Immature natural killer cell (primary cell): ENCODE measurements around the gene AS3MT. TPM values are rescaled to one million over a fixed set of nuclear protein-coding genes. Genes with fewer than 3 reads are reported as not detected.
"Not testable (repeated sequence)": the region's sequence is repeated elsewhere in the genome, so short reads cannot be mapped to it uniquely, and the experiment has no call there.

ENCODE experiments used
- DNase-seq, 3 donors: peaks; one replicate each; pipeline ENCODE4 v3.0.0; 2022; ENCODE audit warnings: mixed read lengths in 1 of 3
- H3K27ac Mint-ChIP-seq, 6 donors: one replicate each; pipeline ENCODE4 v1.8.0; 2020; ENCODE audit warnings: mixed read lengths in 6 of 6, mild to moderate bottlenecking in 5 of 6, inconsistent platforms in 4 of 6, moderate library complexity in 3 of 6
- H3K27me3 Mint-ChIP-seq, 3 donors: one replicate each; pipeline ENCODE4 v1.8.0; 2020 to 2021; ENCODE audit warnings: low read depth in 3 of 3, mild to moderate bottlenecking in 3 of 3, mixed read lengths in 3 of 3, moderate library complexity in 3 of 3, inconsistent platforms in 1 of 3
- H3K36me3 Mint-ChIP-seq, 3 donors: one replicate each; pipeline ENCODE4 v1.8.0; 2020; ENCODE audit warnings: mixed read lengths in 3 of 3, inconsistent platforms in 2 of 3, mild to moderate bottlenecking in 2 of 3
- H3K4me1 Mint-ChIP-seq, 2 donors: one replicate each; pipeline ENCODE4 v1.8.0; 2020; ENCODE audit warnings: inconsistent platforms in 2 of 2, mild to moderate bottlenecking in 2 of 2, mixed read lengths in 2 of 2, moderate library complexity in 1 of 2
- H3K4me3 Mint-ChIP-seq, 5 donors: one replicate each; pipeline ENCODE4 v1.8.0; 2020; ENCODE audit warnings: mild to moderate bottlenecking in 5 of 5, mixed read lengths in 5 of 5, inconsistent platforms in 3 of 5, moderate library complexity in 3 of 5
- H3K9me3 Mint-ChIP-seq, 6 donors: one replicate each; pipeline ENCODE4 v1.8.0; 2020; ENCODE audit warnings: mild to moderate bottlenecking in 6 of 6, mixed read lengths in 6 of 6, inconsistent platforms in 4 of 6, moderate library complexity in 3 of 6
- polyA plus RNA-seq, 3 donors: library from polyadenylated mRNA; unstranded; fragments of 300-500 nt; fragmentation: Illumina TruSeq; gene quantifications; one replicate each; pipeline ENCODE4 v1.2.3, GENCODE V29; 2021

AS3MT gene
- under 1 TPM in 1 of 3 donors, not detected in 2; 0.30 TPM for polyA plus RNA-seq

GRCh38 chr10:102869258-102870198 is at the start of gene AS3MT:
Gene AS3MT, plus strand, starts transcription at chr10:102869470. Its CDS starts 123 bp downstream, at chr10:102869593.
- no peaks in the 10 kb centered on the region for H3K9me3 Mint-ChIP-seq
- peaks cover 8 to 24% (median 10%) of the 10 kb centered on the region in 3 donors for H3K36me3 Mint-ChIP-seq
- H3K4me1 Mint-ChIP-seq: peaks cover 7 to 8% of the 10 kb centered on the region in 2 donors
- DNase-seq: no peak
- peaks cover 0 to 12% (median 5%) of the 10 kb centered on the region in 3 donors for H3K27me3 Mint-ChIP-seq
- H3K4me3 Mint-ChIP-seq: peak within 1 kb of the TSS in 4 of 5 donors; percentile 20 to 52 (median 44)
- no peak within 1 kb of the TSS for H3K27ac Mint-ChIP-seq

GRCh38 chr10:102820008-102820407 is 49.3 kb upstream of the AS3MT start:
- H3K4me1 Mint-ChIP-seq: peaks cover 14 to 28% of the 10 kb centered on the region in 2 donors
- H3K27me3 Mint-ChIP-seq, H3K4me3 Mint-ChIP-seq, DNase-seq, H3K9me3 Mint-ChIP-seq, H3K36me3 Mint-ChIP-seq, H3K27ac Mint-ChIP-seq: not testable (repeated sequence)

GRCh38 chr10:102822222-102822621 is 47.0 kb upstream of the AS3MT start:
- peaks cover 0 to 1% (median 0%) of the 10 kb centered on the region in 3 donors for H3K27me3 Mint-ChIP-seq
- H3K4me1 Mint-ChIP-seq: peaks cover 2 to 12% of the 10 kb centered on the region in 2 donors
- no peaks in the 10 kb centered on the region for H3K36me3 Mint-ChIP-seq
- H3K4me3 Mint-ChIP-seq: no peak overlapping the region
- H3K27ac Mint-ChIP-seq: no peak overlapping the region
- H3K9me3 Mint-ChIP-seq: no peaks in the 10 kb centered on the region
- DNase-seq: no peak

- H3K36me3 Mint-ChIP-seq: no peaks in the 10 kb centered on the region
- peaks cover 0 to 3% of the 10 kb centered on the region in 2 donors for H3K4me1 Mint-ChIP-seq
- no peak overlapping the region for H3K4me3 Mint-ChIP-seq
- no peak overlapping the region for H3K27ac Mint-ChIP-seq
- H3K9me3 Mint-ChIP-seq: no peaks in the 10 kb centered on the region
- H3K27me3 Mint-ChIP-seq: peaks cover 0 to 1% (median 0%) of the 10 kb centered on the region in 3 donors
- DNase-seq: no peak
Observed at GRCh38 chr10:102824664-102825063, 44.6 kb upstream of the AS3MT start.

- no peak overlapping the region for H3K4me3 Mint-ChIP-seq
- H3K4me1 Mint-ChIP-seq: no peaks in the 10 kb centered on the region
- DNase-seq: no peak
- H3K9me3 Mint-ChIP-seq: no peaks in the 10 kb centered on the region
- peaks cover 0 to 5% (median 4%) of the 10 kb centered on the region in 3 donors for H3K36me3 Mint-ChIP-seq
- peaks cover 0 to 6% (median 0%) of the 10 kb centered on the region in 3 donors for H3K27me3 Mint-ChIP-seq
- no peak overlapping the region for H3K27ac Mint-ChIP-seq
Observed at GRCh38 chr10:102826148-102826796, 43.0 kb upstream of the AS3MT start.

- H3K4me1 Mint-ChIP-seq: no peaks in the 10 kb centered on the region
Observed at GRCh38 chr10:102827597-102827975, 41.7 kb upstream of the AS3MT start.

GRCh38 chr10:102831322-102832071 is 37.8 kb upstream of the AS3MT start:
- peaks cover 0 to 5% (median 4%) of the 10 kb centered on the region in 3 donors for H3K36me3 Mint-ChIP-seq
- no peaks in the 10 kb centered on the region for H3K4me1 Mint-ChIP-seq
- DNase-seq: no peak
- H3K4me3 Mint-ChIP-seq: no peak overlapping the region
- H3K9me3 Mint-ChIP-seq: no peaks in the 10 kb centered on the region
- H3K27me3 Mint-ChIP-seq: peaks cover 0 to 7% (median 0%) of the 10 kb centered on the region in 3 donors
- H3K27ac Mint-ChIP-seq: peak overlapping the region in 2 of 6 donors; percentile 19 to 29

More at GRCh38 chr10:102827597-102827975, 41.7 kb upstream of the AS3MT start:
- DNase-seq: no peak
- H3K27ac Mint-ChIP-seq: no peak overlapping the region
- H3K27me3 Mint-ChIP-seq: peaks cover 0 to 6% (median 0%) of the 10 kb centered on the region in 3 donors
- H3K9me3 Mint-ChIP-seq: no peaks in the 10 kb centered on the region
- peaks cover 0 to 5% (median 4%) of the 10 kb centered on the region in 3 donors for H3K36me3 Mint-ChIP-seq
- H3K4me3 Mint-ChIP-seq: no peak overlapping the region

GRCh38 chr10:102832248-102832647 is 37.0 kb upstream of the AS3MT start:
- Mint-ChIP-seq H3K4me3 (no peak overlapping the region), H3K4me1 (no peaks in the 10 kb centered on the region), H3K27me3 (peaks cover 0 to 7% (median 0%) of the 10 kb centered on the region in 3 donors), H3K36me3 (peaks cover 0 to 5% (median 4%) of the 10 kb centered on the region in 3 donors), H3K9me3 (peaks cover 0 to 2% (median 0%) of the 10 kb centered on the region in 6 donors), H3K27ac (no peak overlapping the region)
- no peak for DNase-seq

- H3K9me3 Mint-ChIP-seq: peaks cover 0 to 9% (median 2%) of the 10 kb centered on the region in 6 donors
- peaks cover 1 to 7% (median 3%) of the 10 kb centered on the region in 3 donors for H3K27me3 Mint-ChIP-seq
- H3K4me3 Mint-ChIP-seq: no peak overlapping the region
- H3K36me3 Mint-ChIP-seq: peaks cover 0 to 6% (median 4%) of the 10 kb centered on the region in 3 donors
- H3K27ac Mint-ChIP-seq: no peak overlapping the region
- no peak for DNase-seq
- H3K4me1 Mint-ChIP-seq: no peaks in the 10 kb centered on the region
Observed at GRCh38 chr10:102832987-102833386, 36.3 kb upstream of the AS3MT start.

GRCh38 chr10:102834143-102834542 is 35.1 kb upstream of the AS3MT start:
- H3K9me3 Mint-ChIP-seq: peaks cover 0 to 21% (median 6%) of the 10 kb centered on the region in 6 donors
- H3K27me3 Mint-ChIP-seq: peaks cover 4 to 10% (median 6%) of the 10 kb centered on the region in 3 donors
- H3K4me3 Mint-ChIP-seq: no peak overlapping the region
- no peak for DNase-seq
- peaks cover 0 to 8% (median 4%) of the 10 kb centered on the region in 3 donors for H3K36me3 Mint-ChIP-seq
- H3K4me1 Mint-ChIP-seq: no peaks in the 10 kb centered on the region
- H3K27ac Mint-ChIP-seq: no peak overlapping the region

- Mint-ChIP-seq H3K4me3 (no peak overlapping the region), H3K36me3 (peaks cover 0 to 7% (median 3%) of the 10 kb centered on the region in 3 donors), H3K9me3 (peaks cover 0 to 25% (median 7%) of the 10 kb centered on the region in 6 donors), H3K27ac (no peak overlapping the region), H3K27me3 (peaks cover 4 to 9% (median 6%) of the 10 kb centered on the region in 3 donors), H3K4me1 (no peaks in the 10 kb centered on the region)
- DNase-seq: peak; percentile 57 to 68 (median 65)
Observed at GRCh38 chr10:102835007-102835482, 34.2 kb upstream of the AS3MT start.

GRCh38 chr10:102837230-102837721 is 32.0 kb upstream of the AS3MT start, which contains the start of gene CYP17A1:
Gene CYP17A1, minus strand, starts transcription at chr10:102837413. Its CDS starts 52 bp downstream, at chr10:102837361.
- Mint-ChIP-seq H3K27me3 (peaks cover 7 to 9% (median 8%) of the 10 kb centered on the region in 3 donors), H3K4me1 (no peaks in the 10 kb centered on the region), H3K9me3 (peaks cover 0 to 25% (median 7%) of the 10 kb centered on the region in 6 donors), H3K4me3 (no peak within 1 kb of the TSS), H3K27ac (no peak within 1 kb of the TSS), H3K36me3 (peaks cover 0 to 3% (median 0%) of the 10 kb centered on the region in 3 donors)
- DNase-seq: no peak
